H1 (cell line): ENCODE measurements around the gene PINK1.

Experiments
- CEBPB ChIP-seq: IDR thresholded peaks from 2 replicates; pipeline ENCODE4 v1.6.1; 2012; ENCODE audit warnings: low read depth, low read length
- CTCF ChIP-seq, 3 experiments: IDR thresholded peaks; 1 replicate in 2 of 3; 2 replicates in 1 of 3; pipeline versions ENCODE4 v1.5.1 to v1.6.1; 2011; ENCODE audit warnings: low read length in 3 of 3, mild to moderate bottlenecking in 3 of 3, inconsistent platforms in 2 of 3, low read depth in 1 of 3, moderate library complexity in 1 of 3; ENCODE audit not compliant: insufficient read depth in 1 of 3; ENCODE audit errors: control extremely low read depth in 1 of 3
- EP300 ChIP-seq, 2 experiments: IDR thresholded peaks; 1 replicate in 1 of 2; 2 replicates in 1 of 2; pipeline ENCODE4 v1.6.1; 2011 to 2012; ENCODE audit warnings: low read depth in 2 of 2, low read length in 2 of 2, mild to moderate bottlenecking in 2 of 2, borderline replicate concordance in 1 of 2, inconsistent platforms in 1 of 2, moderate library complexity in 1 of 2
- EZH2 ChIP-seq: fragments of 200-600 bp; sonication (generic); IDR thresholded peaks from 2 replicates; pipeline ENCODE4 v1.7.1; 2012; ENCODE audit warnings: low read depth, mild to moderate bottlenecking, moderate library complexity, low read length, inconsistent platforms; ENCODE audit not compliant: severe bottlenecking
- NRF1 ChIP-seq: IDR thresholded peaks from 2 replicates; pipeline ENCODE4 v1.6.1; 2011; ENCODE audit warnings: mild to moderate bottlenecking, low read depth, low read length, improper control_type of control experiment
- POLR2A ChIP-seq, 2 experiments: IDR thresholded peaks; 1 replicate in 1 of 2; 2 replicates in 1 of 2; pipeline ENCODE4 v1.6.1; 2011; ENCODE audit warnings: low read depth in 2 of 2, low read length in 2 of 2, mild to moderate bottlenecking in 2 of 2; ENCODE audit errors: control extremely low read depth in 1 of 2
- TBP ChIP-seq: IDR thresholded peaks from 2 replicates; pipeline ENCODE4 v1.6.1; 2011; ENCODE audit warnings: low read depth, low read length, improper control_type of control experiment
- USF2 ChIP-seq: IDR thresholded peaks from 2 replicates; pipeline ENCODE4 v1.6.1; 2011; ENCODE audit warnings: low read length, improper control_type of control experiment
- TF ChIP-seq, protein P1 (sequence below): IDR thresholded peaks from 2 replicates; pipeline ENCODE4 v1.6.1; 2012; ENCODE audit warnings: low read length, inconsistent platforms

- no peak for TF ChIP-seq CTCF (IDR thresholded peaks at IDR 0.05; ENCODE audit: control extremely low read depth in 1 of 3, insufficient read depth in 1 of 3, low read depth in 1 of 3, low read length in 3 of 3)
- TF ChIP-seq TBP = no peak
- TF ChIP-seq CEBPB = no peak
- TF ChIP-seq POLR2A (IDR thresholded peaks at IDR 0.05; ENCODE audit: control extremely low read depth in 1 of 2, low read depth in 2 of 2, low read length in 2 of 2) = no peak
- TF ChIP-seq NRF1 = no peak
- TF ChIP-seq, protein P1, sequence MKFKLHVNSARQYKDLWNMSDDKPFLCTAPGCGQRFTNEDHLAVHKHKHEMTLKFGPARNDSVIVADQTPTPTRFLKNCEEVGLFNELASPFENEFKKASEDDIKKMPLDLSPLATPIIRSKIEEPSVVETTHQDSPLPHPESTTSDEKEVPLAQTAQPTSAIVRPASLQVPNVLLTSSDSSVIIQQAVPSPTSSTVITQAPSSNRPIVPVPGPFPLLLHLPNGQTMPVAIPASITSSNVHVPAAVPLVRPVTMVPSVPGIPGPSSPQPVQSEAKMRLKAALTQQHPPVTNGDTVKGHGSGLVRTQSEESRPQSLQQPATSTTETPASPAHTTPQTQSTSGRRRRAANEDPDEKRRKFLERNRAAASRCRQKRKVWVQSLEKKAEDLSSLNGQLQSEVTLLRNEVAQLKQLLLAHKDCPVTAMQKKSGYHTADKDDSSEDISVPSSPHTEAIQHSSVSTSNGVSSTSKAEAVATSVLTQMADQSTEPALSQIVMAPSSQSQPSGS = no peak
- TF ChIP-seq USF2 = no peak
- TF ChIP-seq EZH2 = no peak
- no peak for TF ChIP-seq EP300 (IDR thresholded peaks at IDR 0.05; ENCODE audit: borderline replicate concordance in 1 of 2, low read depth in 2 of 2, low read length in 2 of 2)
Observed at GRCh38 chr1:20584890-20585289, 48.4 kb upstream of the PINK1 start.
